ENCODE measurements around the gene CSMD2.
A peak's percentile ranks its signal among the peaks of the same experiment; 100 is the strongest.

CSMD2 gene

GRCh38 chr1:34163792-34164731 is 968 bp downstream of the CSMD2 start:
- Histone ChIP-seq H2AFZ (ENCODE audit: low read depth, low read length) (no peak overlapping the region), H3K4me3 (ENCODE audit: low read depth in 1 of 2, low read length in 2 of 2) (no peak overlapping the region), H3K79me2 (ENCODE audit: insufficient read depth, low read length) (no peaks in the 10 kb centered on the region), H3K4me2 (ENCODE audit: insufficient read depth, low read length) (no peak overlapping the region), H3K27me3 (ENCODE audit: insufficient read depth, low read length, poor library complexity) (peaks cover 14% of the 10 kb centered on the region), H3K9ac (ENCODE audit: low read depth, low read length) (no peak overlapping the region), H3K9me3 (ENCODE audit: insufficient read depth, low read length, severe bottlenecking) (no peaks in the 10 kb centered on the region), H3K4me1 (ENCODE audit: insufficient read depth, low read length) (no peaks in the 10 kb centered on the region), H4K20me1 (ENCODE audit: insufficient read depth, low read length) (no peaks in the 10 kb centered on the region), H3K36me3 (ENCODE audit: insufficient read depth, low read length) (no peaks in the 10 kb centered on the region), H3K27ac (ENCODE audit: low read length) (no peak overlapping the region)
- TF ChIP-seq EZH2 (IDR thresholded peaks at IDR 0.05; ENCODE audit: borderline replicate concordance, low read depth, low read length, severe bottlenecking) (no peak), CTCF (IDR thresholded peaks at IDR 0.05; ENCODE audit: borderline replicate concordance, extremely low read depth, low read length, poor library complexity, severe bottlenecking) (no peak)
- ATAC-seq (ENCODE audit: insufficient read depth, low read depth) (no peak), DNase-seq (no peak)

GRCh38 chr1:34162852-34163766 is 1.9 kb downstream of the CSMD2 start:
- Histone ChIP-seq H3K36me3 (ENCODE audit: insufficient read depth, low read length) (no peaks in the 10 kb centered on the region), H3K79me2 (ENCODE audit: insufficient read depth, low read length) (no peaks in the 10 kb centered on the region)
- no peak for DNase-seq

GRCh38 chr1:34156739-34157138 is 8.3 kb downstream of the CSMD2 start:
- Histone ChIP-seq H3K4me1 (ENCODE audit: insufficient read depth, low read length) (no peaks in the 10 kb centered on the region), H3K36me3 (ENCODE audit: insufficient read depth, low read length) (no peaks in the 10 kb centered on the region), H3K9me3 (ENCODE audit: insufficient read depth, low read length, severe bottlenecking) (no peaks in the 10 kb centered on the region), H3K27me3 (ENCODE audit: insufficient read depth, low read length, poor library complexity) (peaks cover 11% of the 10 kb centered on the region), H3K9ac (ENCODE audit: low read depth, low read length) (no peak overlapping the region), H3K4me3 (ENCODE audit: low read depth in 1 of 2, low read length in 2 of 2) (no peak overlapping the region), H4K20me1 (ENCODE audit: insufficient read depth, low read length) (no peaks in the 10 kb centered on the region), H3K79me2 (ENCODE audit: insufficient read depth, low read length) (no peaks in the 10 kb centered on the region), H3K4me2 (ENCODE audit: insufficient read depth, low read length) (no peak overlapping the region), H2AFZ (ENCODE audit: low read depth, low read length) (no peak overlapping the region), H3K27ac (ENCODE audit: low read length) (no peak overlapping the region)
- ATAC-seq (ENCODE audit: insufficient read depth, low read depth) (no peak), DNase-seq (no peak)
- peak; percentile 17 for TF ChIP-seq CTCF (IDR thresholded peaks at IDR 0.05; ENCODE audit: borderline replicate concordance, extremely low read depth, low read length, poor library complexity, severe bottlenecking)
- TF ChIP-seq EZH2 (IDR thresholded peaks at IDR 0.05; ENCODE audit: borderline replicate concordance, low read depth, low read length, severe bottlenecking) = no peak

More at GRCh38 chr1:34162852-34163766, 1.9 kb downstream of the CSMD2 start:
- no peaks in the 10 kb centered on the region for H3K9me3 ChIP-seq (ENCODE audit: insufficient read depth, low read length, severe bottlenecking)
- no peak overlapping the region for H3K4me2 ChIP-seq (ENCODE audit: insufficient read depth, low read length)
- no peak overlapping the region for H3K9ac ChIP-seq (ENCODE audit: low read depth, low read length)
- no peaks in the 10 kb centered on the region for H4K20me1 ChIP-seq (ENCODE audit: insufficient read depth, low read length)
- no peak for ATAC-seq (ENCODE audit: insufficient read depth, low read depth)
- peaks cover 14% of the 10 kb centered on the region for H3K27me3 ChIP-seq (ENCODE audit: insufficient read depth, low read length, poor library complexity)
- no peak overlapping the region for H2AFZ ChIP-seq (ENCODE audit: low read depth, low read length)
- TF ChIP-seq CTCF (IDR thresholded peaks at IDR 0.05; ENCODE audit: borderline replicate concordance, extremely low read depth, low read length, poor library complexity, severe bottlenecking) (no peak), EZH2 (IDR thresholded peaks at IDR 0.05; ENCODE audit: borderline replicate concordance, low read depth, low read length, severe bottlenecking) (no peak)
- no peak overlapping the region for H3K4me3 ChIP-seq (ENCODE audit: low read depth in 1 of 2, low read length in 2 of 2)
- no peaks in the 10 kb centered on the region for H3K4me1 ChIP-seq (ENCODE audit: insufficient read depth, low read length)
- H3K27ac ChIP-seq (ENCODE audit: low read length) = no peak overlapping the region
